Testis (tissue), 2 donors: ENCODE results near the gene WDFY2.

Source experiments
- CTCF ChIP-seq, 3 experiments: fragments of 450-650 bp in 2 of 3; fragments of 200-600 bp in 1 of 3; sonication (generic) in 1 of 3; IDR thresholded peaks; one replicate each; pipeline ENCODE4 v1.5.1; 2016 to 2019; ENCODE audit warnings: antibody characterized with exemption in 3 of 3, mild to moderate bottlenecking in 2 of 3, moderate library complexity in 1 of 3
- POLR2A ChIP-seq: fragments of 450-650 bp; IDR thresholded peaks from one replicate; pipeline ENCODE4 v1.6.1; 2017; ENCODE audit warnings: antibody characterized with exemption, mild to moderate bottlenecking, moderate library complexity

GRCh38 chr13:51625555-51626345, 41.5 kb downstream of the WDFY2 start:
- TF ChIP-seq CTCF (IDR thresholded peaks at IDR 0.05) (no peak), POLR2A (no peak)
